GM10266 (cell line): ENCODE results near the gene METTL14.

Source experiments
- DNase-seq: peaks from one replicate; pipeline ENCODE4 v3.0.0; 2012; ENCODE audit errors: extremely low spot score
- CTCF ChIP-seq: IDR thresholded peaks from 2 replicates; pipeline ENCODE4 v1.5.1; 2012; ENCODE audit warnings: mild to moderate bottlenecking, low read depth; ENCODE audit not compliant: control insufficient read depth, insufficient read depth; ENCODE audit errors: missing control alignments

METTL14 gene

DNA sequence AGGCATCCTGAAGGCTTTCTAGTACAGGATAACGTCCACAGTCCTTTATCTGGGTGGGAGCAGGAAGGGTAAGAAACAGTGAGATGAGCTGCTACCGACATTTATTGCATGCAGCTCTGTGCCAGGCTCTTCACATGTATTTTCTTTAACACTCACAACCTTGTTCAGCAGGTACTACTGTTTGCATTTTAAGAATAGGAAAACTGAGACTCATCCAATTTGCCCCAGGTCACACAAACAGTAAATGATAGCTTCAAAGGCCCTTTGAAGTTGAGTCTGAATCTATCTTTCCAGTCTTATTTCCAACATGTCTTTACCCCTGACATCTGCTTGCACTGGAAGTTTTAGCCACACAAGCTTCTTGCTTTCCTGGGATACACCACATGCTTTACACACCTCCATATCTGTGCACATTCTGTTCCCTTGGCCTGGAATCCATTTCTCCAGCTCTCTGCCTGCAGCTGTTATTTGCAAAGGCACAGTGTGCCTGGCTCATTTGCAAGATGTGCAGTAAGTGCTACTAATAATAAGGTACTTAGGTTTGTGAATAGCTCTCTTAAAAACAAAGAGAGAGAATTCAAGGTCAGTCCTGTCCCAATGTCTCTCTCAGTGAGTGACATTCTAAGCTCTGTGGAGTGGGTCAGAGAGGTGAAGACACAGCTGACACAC, 61.2 kb downstream of the METTL14 start:
- no peak for DNase-seq
- no peak for TF ChIP-seq CTCF

DNA sequence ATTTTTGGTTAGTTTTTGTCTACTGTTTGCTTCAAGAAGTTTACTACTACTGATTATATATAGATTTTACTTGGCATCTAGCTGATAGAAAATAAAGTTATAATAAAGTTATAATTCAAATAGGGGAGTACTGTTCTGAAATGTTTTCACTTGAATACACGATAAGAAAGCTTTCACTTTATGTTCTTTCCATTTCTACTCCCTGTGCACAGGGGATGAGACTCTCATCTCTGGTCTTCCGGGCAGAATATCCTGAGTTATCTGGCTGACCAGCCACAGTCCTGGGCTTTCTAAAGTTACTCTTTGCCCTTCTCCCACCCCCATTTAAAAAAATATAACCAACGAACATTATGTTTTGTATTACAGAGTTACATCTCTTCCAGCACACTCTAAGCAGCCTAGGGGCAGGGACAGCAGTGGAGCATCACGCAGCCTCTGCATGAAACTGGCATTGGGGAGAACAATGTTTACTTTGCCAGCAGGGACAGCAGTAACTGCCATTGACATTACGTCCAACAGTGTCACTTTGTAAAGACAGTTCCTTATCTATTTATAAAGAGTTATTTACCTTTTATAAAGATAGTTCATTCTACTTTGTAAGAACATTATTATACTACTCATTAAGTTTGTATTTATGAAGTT, 64.3 kb downstream of the METTL14 start:
- no peak for TF ChIP-seq CTCF
- no peak for DNase-seq

DNA sequence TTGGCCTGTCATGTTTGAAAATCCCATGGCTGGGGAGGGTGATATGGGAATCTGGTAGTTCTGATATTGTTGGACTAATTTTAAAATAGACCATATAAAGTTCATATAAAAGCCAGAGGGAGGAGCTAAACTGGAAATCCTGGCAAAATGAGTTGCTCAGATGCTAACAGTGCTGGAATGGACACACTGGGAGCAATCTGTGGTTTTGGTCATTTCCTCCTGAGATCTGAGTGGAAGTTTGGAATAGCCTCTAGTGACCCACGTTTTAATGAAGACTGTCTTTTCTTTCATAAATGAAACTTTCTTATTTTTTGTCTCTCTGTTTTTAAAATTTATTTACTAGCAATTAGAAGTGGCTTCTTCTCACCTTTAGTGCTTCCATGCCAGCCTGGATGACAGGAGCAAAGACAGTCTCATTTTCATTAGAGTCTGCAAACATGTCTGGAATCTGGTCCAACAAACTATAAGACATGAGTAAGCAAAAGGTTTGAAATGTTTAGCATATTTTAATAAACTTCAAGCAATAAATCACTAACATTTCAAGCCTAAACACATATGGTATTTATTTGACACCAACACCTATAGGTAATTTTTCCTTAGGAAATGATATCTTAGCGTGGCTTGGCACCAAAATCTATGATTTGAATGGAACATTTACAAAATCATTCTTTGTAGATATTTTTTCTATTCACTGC, 66.6 kb downstream of the METTL14 start:
- no peak for TF ChIP-seq CTCF
- no peak for DNase-seq

- TF ChIP-seq CTCF, result no peak
- DNase-seq, result no peak
These were observed 67.4 kb downstream of the METTL14 start for GRCh38 chr4:118752551-118752950.

DNA sequence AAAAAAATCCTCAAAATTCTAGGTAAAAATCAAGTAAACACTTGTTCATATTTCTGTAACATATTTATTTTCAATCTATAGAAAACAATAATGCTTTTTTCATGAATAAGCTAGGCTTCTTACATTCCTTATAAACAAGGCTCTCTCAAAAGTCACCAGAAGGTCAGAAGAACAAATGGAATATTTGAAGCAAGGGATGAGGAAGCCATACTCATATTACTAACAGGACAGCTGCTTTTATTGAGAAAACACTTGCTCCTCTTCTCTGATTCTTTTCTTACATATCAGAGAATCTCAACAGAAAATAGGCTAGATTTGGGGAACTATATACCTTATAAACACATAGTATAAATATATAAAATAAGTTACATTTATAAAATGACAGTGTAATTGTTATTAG, 67.9 kb downstream of the METTL14 start:
- DNase-seq, result no peak

DNA sequence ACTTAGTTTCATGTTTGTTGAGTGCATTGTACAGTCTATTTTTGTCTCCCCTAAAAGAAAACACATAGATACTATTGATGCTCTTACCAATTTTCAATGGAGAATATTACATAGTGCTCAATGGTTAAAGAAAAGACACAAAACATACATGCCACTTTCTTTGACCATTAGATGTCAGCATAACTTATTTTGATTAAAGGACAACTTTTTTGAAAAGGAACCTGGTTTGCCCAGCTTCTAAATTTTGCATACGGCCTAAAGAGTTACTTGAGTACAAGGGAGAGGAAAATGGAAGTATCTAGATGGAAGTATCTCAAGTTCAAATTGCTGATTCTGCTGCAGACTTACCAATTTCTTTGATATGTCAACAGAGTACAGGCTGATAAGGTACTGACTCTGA, 68.5 kb downstream of the METTL14 start:
- no peak for DNase-seq
- TF ChIP-seq CTCF, result no peak

More for the DNA sequence above, 67.9 kb downstream of the METTL14 start:
- no peak for TF ChIP-seq CTCF

DNA sequence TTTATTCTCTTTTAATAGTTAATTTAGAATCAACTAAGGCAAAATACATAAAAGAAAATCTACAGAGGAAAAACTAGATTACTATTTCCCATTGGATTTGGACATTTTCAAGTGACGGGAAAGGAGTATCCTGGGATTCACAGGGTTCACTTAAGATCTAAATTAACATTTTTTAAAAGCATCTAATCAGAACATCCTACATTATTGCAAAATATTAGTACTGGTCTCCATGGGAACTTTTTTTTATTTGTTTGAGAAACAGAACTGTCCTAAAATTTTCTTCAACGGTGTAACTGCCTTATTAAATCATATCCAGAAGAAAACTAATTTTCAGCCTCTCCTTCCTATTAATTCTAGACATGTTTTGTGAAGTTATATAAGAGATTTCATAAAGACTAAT, 69.7 kb downstream of the METTL14 start:
- no peak for DNase-seq
- TF ChIP-seq CTCF, result no peak
